NCI-H748 treated with DMSO at 0.1 percent for 48 hours (cell line): Measurements from ENCODE around the gene ACP6.
A peak's percentile ranks its signal among the peaks of the same experiment; 100 is the strongest.
"Not testable (repeated sequence)": the region's sequence is repeated elsewhere in the genome, so short reads cannot be mapped to it uniquely, and the experiment has no call there.

ENCODE experiments used
- DNase-seq: peaks from one replicate; lab custom pipeline; 2025; lab: John Stamatoyannopoulos, UW

Gene ACP6

GRCh38 chr1:147670319-147671001 lies at the start of gene ACP6:
Gene ACP6 (minus strand): TSS chr1:147670524. CDS start chr1:147670048, 476 bp downstream.
- peak; percentile 80 for DNase-seq

- DNase-seq = no peak
Measured at GRCh38 chr1:147719711-147720225, 49.4 kb upstream of the ACP6 start.

- no peak for DNase-seq
Measured at GRCh38 chr1:147719029-147719698, 48.8 kb upstream of the ACP6 start.

GRCh38 chr1:147717706-147718097 lies 47.4 kb upstream of the ACP6 start:
- no peak for DNase-seq

- DNase-seq = peak; percentile 28
Measured at GRCh38 chr1:147717051-147717705, 46.9 kb upstream of the ACP6 start.

- no peak for DNase-seq
Measured at GRCh38 chr1:147712605-147713004, 42.3 kb upstream of the ACP6 start.

GRCh38 chr1:147700042-147701006 lies 30.0 kb upstream of the ACP6 start:
- peak; percentile 4 for DNase-seq

- no peak for DNase-seq
Measured at GRCh38 chr1:147699686-147700041, 29.3 kb upstream of the ACP6 start.

GRCh38 chr1:147683163-147683763 lies 12.9 kb upstream of the ACP6 start:
- no peak for DNase-seq

GRCh38 chr1:147680608-147681235 lies 10.4 kb upstream of the ACP6 start:
- DNase-seq = not testable (repeated sequence)

GRCh38 chr1:147677681-147678080 lies 7.4 kb upstream of the ACP6 start:
- not testable (repeated sequence) for DNase-seq

- no peak for DNase-seq
Measured at GRCh38 chr1:147676311-147677085, 6.2 kb upstream of the ACP6 start.

GRCh38 chr1:147673816-147674215 lies 3.5 kb upstream of the ACP6 start:
- no peak for DNase-seq

GRCh38 chr1:147673406-147673805 lies 3.1 kb upstream of the ACP6 start:
- DNase-seq = no peak

GRCh38 chr1:147669469-147670318 lies 630 bp downstream of the ACP6 start:
- peak; percentile 48 for DNase-seq

- DNase-seq = no peak
Measured at GRCh38 chr1:147665521-147665920, 4.8 kb downstream of the ACP6 start.

- no peak for DNase-seq
Measured at GRCh38 chr1:147664206-147664605, 6.1 kb downstream of the ACP6 start.

GRCh38 chr1:147654511-147654910 lies 15.8 kb downstream of the ACP6 start:
- DNase-seq = no peak

- no peak for DNase-seq
Measured at GRCh38 chr1:147652306-147652705, 18.0 kb downstream of the ACP6 start.
